Body of pancreas (tissue), 4 donors: Measurements from ENCODE around the gene PMP22. TPM values are rescaled to one million over a fixed set of nuclear protein-coding genes. Genes with fewer than 3 reads are reported as not detected.

ENCODE experiments used
- ATAC-seq: fragments of 150-250 bp; one replicate; pipeline ENCODE4 v1.9.1; 2016
- DNase-seq, 4 donors: peaks; one replicate each; pipeline ENCODE4 v3.0.0-alpha.2; 2019
- H3K27ac ChIP-seq, 4 donors: fragments of 200-600 bp; sonication (generic); 1 replicate in 3 of 4; 2 replicates in 1 of 4; pipeline versions ENCODE4 v1.5.1 to v1.6.1; 2016 to 2019; ENCODE audit warnings: mild to moderate bottlenecking in 1 of 4, mixed read lengths in 1 of 4, moderate library complexity in 1 of 4
- H3K27me3 ChIP-seq, 2 donors: fragments of 200-600 bp; sonication (generic); one replicate each; pipeline ENCODE4 v1.6.0; 2016; ENCODE audit warnings: mild to moderate bottlenecking in 1 of 2
- H3K36me3 ChIP-seq, 2 donors: fragments of 200-600 bp; sonication (generic); replicated peaks in 1 of 2; 2 replicates each; pipeline ENCODE4 v1.5.1; 2016; ENCODE audit warnings: low read depth in 2 of 2; ENCODE audit not compliant: insufficient read depth in 1 of 2
- H3K4me1 ChIP-seq: fragments of 200-600 bp; sonication (generic); one replicate; pipeline ENCODE4 v1.6.0; 2016
- H3K4me3 ChIP-seq, 2 donors: fragments of 200-600 bp; sonication (generic); 1 replicate in 1 of 2; 2 replicates in 1 of 2; pipeline ENCODE4 v1.5.1; 2016 to 2019
- H3K9me3 ChIP-seq, 3 donors: fragments of 200-600 bp; sonication (generic); 1 replicate in 2 of 3; 2 replicates in 1 of 3; pipeline ENCODE4 v1.5.1; 2016
- POLR2A ChIP-seq, 3 donors: fragments of 450-650 bp; IDR thresholded peaks; one replicate each; pipeline ENCODE4 v1.6.1; 2016; ENCODE audit warnings: antibody characterized with exemption in 3 of 3, mild to moderate bottlenecking in 2 of 3
- WGBS, 2 donors: methylation state at CpG; one replicate each; pipeline ENCODE4 v1.1.5; 2017; 5-methylcytosine and 5-hydroxymethylcytosine counted together
- intact Hi-C: fragments of 100-400 bp; cut with DNase I; formaldehyde crosslinking; loops from one replicate; pipeline ENCODE4 v1.15.1; 2023
- total RNA-seq, 2 donors: library from RNA; depleted of rRNA; stranded (reverse); fragments of >200 nt; gene quantifications; one replicate each; pipeline ENCODE4 v1.1.0, GENCODE V29; 2016
- TF ChIP-seq, protein P1 (sequence below), 7 experiments: fragments of 450-650 bp in 4 of 7; fragments of 200-600 bp in 3 of 7; sonication (generic) in 3 of 7; IDR thresholded peaks; one replicate each; pipeline ENCODE4 v1.5.1; 2016 to 2019; ENCODE audit warnings: antibody characterized with exemption in 7 of 7

PMP22 gene
- total RNA-seq, 2 donors from 2014 or later, result 23.1 to 53.1 TPM

DNA sequence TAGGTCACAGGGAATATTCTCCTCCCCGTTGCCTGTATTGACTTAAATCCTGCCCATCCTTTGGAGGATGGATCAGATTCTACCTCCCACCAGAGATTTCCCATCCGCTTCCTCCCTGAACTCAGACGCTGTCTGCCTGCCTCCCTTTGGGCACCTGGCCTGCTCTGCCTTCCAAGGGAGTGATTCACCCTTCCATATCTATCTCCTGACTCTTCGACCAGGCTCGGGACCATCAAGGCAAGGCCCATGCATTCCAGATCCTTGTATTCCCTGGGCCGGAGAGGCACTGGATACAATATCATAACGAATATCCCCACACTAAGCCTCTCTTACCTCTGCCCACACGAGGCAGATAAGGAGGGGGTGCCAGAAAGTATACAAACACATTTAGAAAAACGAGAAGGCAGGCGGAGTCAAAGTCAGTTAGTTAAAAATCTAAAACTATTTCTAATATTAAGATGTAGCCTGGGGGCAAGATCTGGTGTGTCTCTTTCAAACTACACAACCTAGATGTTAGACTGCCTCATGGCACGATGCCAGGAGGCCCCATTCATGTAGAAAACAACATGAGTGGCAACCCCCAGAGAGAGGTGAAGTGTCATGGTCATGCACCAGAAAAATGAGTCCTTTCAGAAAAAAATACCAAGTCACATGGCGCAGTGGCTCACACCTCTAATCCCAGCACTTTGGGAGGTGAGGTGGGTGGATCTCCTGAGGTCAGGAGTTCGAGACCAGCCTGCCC lies 9.2 kb downstream of the PMP22 start:
- no peaks in the 10 kb centered on the region for H3K9me3 ChIP-seq
- TF ChIP-seq, protein P1, sequence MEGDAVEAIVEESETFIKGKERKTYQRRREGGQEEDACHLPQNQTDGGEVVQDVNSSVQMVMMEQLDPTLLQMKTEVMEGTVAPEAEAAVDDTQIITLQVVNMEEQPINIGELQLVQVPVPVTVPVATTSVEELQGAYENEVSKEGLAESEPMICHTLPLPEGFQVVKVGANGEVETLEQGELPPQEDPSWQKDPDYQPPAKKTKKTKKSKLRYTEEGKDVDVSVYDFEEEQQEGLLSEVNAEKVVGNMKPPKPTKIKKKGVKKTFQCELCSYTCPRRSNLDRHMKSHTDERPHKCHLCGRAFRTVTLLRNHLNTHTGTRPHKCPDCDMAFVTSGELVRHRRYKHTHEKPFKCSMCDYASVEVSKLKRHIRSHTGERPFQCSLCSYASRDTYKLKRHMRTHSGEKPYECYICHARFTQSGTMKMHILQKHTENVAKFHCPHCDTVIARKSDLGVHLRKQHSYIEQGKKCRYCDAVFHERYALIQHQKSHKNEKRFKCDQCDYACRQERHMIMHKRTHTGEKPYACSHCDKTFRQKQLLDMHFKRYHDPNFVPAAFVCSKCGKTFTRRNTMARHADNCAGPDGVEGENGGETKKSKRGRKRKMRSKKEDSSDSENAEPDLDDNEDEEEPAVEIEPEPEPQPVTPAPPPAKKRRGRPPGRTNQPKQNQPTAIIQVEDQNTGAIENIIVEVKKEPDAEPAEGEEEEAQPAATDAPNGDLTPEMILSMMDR (IDR thresholded peaks at IDR 0.05), result no peak
- TF ChIP-seq POLR2A (IDR thresholded peaks at IDR 0.05), result no peak
- intact Hi-C loops, result loop anchor here (10.0 kb wide), 1 partner anchor 249 kb away; no protein-coding TSS in a partner anchor
- H3K36me3 ChIP-seq, result no peaks in the 10 kb centered on the region
- H3K27me3 ChIP-seq, result no peaks in the 10 kb centered on the region
- H3K27ac ChIP-seq, result no peak overlapping the region
- ATAC-seq (no peak), DNase-seq (peak in 1 of 4 donors; percentile 18)
- WGBS, 2 donors, result 78 to 79% methylated on average over 13 of the region's 13 CpGs
- H3K4me1 ChIP-seq, result peaks cover 17% of the 10 kb centered on the region
- no peak overlapping the region for H3K4me3 ChIP-seq

DNA sequence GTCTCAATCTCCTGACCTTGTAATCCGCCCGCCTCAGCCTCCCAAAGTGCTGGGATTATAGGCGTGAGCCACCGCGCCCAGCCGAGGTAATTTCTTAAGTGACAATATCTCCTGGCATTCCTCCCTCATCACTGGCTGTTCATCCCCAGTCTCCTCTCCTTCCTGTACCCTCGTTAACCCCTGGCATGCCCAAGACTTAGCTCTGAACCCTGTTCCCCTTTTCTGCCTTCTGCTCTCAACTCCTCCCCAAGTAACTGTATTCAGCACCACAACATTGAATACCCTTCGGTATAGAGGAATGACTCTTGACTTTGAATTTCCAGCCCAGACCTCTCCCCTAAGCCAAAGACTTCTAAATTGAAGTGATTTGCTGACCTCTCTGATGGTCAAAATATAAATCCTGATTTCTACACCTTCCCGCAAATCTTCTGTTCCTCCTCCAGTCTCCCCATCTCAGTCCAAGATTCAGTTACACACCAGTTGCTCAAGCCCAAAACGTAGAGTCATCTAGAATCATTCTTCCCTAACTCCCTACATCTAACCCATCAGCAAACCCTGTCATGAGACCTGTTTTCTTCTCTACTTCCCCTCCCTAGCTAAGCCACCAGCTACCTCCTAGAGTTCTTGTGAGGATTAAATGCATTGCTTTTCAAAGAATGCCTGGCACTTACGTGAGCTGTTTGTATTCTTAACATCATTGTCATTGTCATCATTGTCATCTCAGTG lies 14.8 kb downstream of the PMP22 start:
- no peak overlapping the region for H3K4me3 ChIP-seq
- no peak for DNase-seq
- no peak for ATAC-seq
- intact Hi-C loops, result loop anchor here (10.0 kb wide), 1 partner anchor 255 kb away; no protein-coding TSS in a partner anchor
- no peaks in the 10 kb centered on the region for H3K9me3 ChIP-seq
- peak overlapping the region in 1 of 4 donors; percentile 9 for H3K27ac ChIP-seq
- TF ChIP-seq POLR2A (IDR thresholded peaks at IDR 0.05), result no peak
- TF ChIP-seq, protein P1 (IDR thresholded peaks at IDR 0.05), result no peak
- 78 to 85% methylated on average over 11 of the region's 11 CpGs for WGBS, 2 donors
- no peaks in the 10 kb centered on the region for H3K4me1 ChIP-seq
- no peaks in the 10 kb centered on the region for H3K36me3 ChIP-seq
- no peaks in the 10 kb centered on the region for H3K27me3 ChIP-seq

DNA sequence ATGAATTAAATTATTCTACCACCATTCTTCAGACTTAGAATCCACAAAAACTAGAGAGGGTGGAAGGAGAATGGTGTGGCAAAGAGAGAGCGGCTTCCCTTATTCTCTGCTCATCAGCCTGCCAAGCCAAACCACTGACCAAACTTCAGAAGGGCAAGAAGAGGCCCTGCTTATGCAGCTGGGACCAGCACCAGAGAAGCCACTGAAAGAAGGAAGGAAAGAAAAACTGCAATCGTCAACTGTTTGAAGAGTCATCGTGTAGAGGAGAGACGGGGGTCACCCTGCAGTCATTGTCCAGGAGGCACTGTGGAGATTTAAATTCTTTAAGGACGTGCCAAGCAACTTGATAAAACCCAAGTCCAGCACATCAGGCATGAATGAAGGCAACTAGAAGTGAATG lies 15.6 kb downstream of the PMP22 start:
- H3K4me1 ChIP-seq, result no peaks in the 10 kb centered on the region
- ATAC-seq, result no peak
- no peak for TF ChIP-seq POLR2A (IDR thresholded peaks at IDR 0.05)
- TF ChIP-seq, protein P1 (IDR thresholded peaks at IDR 0.05), result no peak
- intact Hi-C loops, result no loop called here
- peak in 1 of 4 donors; percentile 29 for DNase-seq
- no peaks in the 10 kb centered on the region for H3K27me3 ChIP-seq
- no peaks in the 10 kb centered on the region for H3K36me3 ChIP-seq
- H3K27ac ChIP-seq, result peak overlapping the region in 1 of 4 donors; percentile 9
- no peaks in the 10 kb centered on the region for H3K9me3 ChIP-seq
- WGBS, 2 donors, result 61 to 75% methylated on average over 5 of the region's 5 CpGs
- no peak overlapping the region for H3K4me3 ChIP-seq

DNA sequence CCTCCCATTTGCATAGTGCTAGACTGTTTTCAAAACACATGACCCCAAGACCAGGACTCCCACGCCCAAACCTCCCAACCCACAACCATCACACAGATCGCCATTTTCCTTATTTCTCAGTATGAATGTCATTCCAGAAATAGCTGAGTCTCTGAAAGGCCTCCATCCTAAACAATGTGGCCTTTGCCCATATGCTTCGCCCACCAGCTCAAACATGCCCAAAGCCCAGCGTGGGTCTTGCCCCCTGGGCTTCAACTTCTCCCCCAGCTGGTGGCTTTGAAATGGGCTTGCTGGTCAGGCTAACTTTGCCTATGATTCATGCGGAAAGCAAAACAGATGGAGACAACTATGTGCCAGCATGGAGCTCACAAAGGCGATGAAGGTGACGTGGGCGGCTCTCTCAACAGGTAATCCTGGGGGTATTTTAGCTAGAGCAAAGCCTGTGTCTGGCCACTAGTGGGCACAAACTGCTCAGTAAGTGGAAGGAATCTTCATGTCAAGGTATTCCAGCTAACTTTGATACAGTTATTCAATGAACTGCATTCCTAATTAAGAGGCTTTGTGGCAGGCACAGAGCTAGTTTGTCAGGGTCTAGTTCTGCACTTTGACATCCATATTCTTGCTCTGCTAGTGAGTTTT lies 17.1 kb downstream of the PMP22 start:
- Histone ChIP-seq H3K36me3 (no peaks in the 10 kb centered on the region), H3K9me3 (no peaks in the 10 kb centered on the region), H3K4me1 (no peaks in the 10 kb centered on the region), H3K27ac (no peak overlapping the region), H3K4me3 (no peak overlapping the region), H3K27me3 (no peaks in the 10 kb centered on the region)
- DNase-seq (no peak), ATAC-seq (no peak)
- WGBS, 2 donors, result 90 to 97% methylated on average over 8 of the region's 8 CpGs
- intact Hi-C loops, result no loop called here
- TF ChIP-seq, protein P1 (IDR thresholded peaks at IDR 0.05), result peak in 1 of 7 experiments; percentile 13
- TF ChIP-seq POLR2A (IDR thresholded peaks at IDR 0.05), result no peak
